Measurements from ENCODE around the gene SAMD8. TPM values are rescaled to one million over a fixed set of nuclear protein-coding genes. Genes with fewer than 3 reads are reported as not detected.

SAMD8 gene
- 10.0 to 17.1 TPM (median 14.6 TPM) in 5 replicates for total RNA-seq (2022; extraction: Qiagen RNA extraction)

DNA sequence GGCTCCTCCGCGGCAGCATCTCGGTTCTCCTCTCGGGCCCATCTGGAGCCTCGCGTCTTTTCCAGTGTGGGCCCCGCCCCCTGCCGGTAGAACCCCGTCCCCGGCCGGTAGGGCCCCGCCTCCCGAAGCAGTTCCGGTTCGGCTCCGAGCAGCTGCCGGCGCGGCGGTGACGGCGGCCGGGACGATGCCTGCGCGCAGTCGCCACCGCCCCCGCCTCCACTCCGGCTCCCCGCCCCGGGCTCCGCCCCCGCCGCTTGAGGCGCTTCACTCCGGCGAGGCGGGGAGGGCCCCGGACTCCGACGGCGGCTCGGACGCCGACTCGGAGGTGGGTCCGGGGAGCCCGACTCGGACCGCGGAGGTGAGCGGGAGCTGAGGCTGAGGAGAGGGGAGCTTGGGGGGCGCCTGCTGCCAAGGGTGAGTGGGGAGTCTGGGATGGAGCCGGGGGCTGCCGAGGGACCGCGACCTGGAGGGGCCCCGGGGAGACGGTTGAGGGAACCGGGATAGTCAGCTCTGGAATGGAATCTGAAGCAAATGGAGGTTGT, at the start of gene SAMD8:
Gene SAMD8 (plus strand): TSS at position 292 of the 542 bp plus-strand sequence. CDS start 38,873 bp downstream, outside the sequence.

GRCh38 chr10:75210282-75211006, 99.0 kb downstream of the SAMD8 start, which contains the start of gene VDAC2:
Gene VDAC2, plus strand, starts transcription at chr10:75210796. Its CDS starts 363 bp downstream, at chr10:75211159.

Other genes starting within 250 kb of the SAMD8 start
- gene VDAC2, start 99.1 kb downstream of the SAMD8 start, total RNA-seq (2022; extraction: Qiagen RNA extraction) = 297 to 349 TPM (median 313 TPM) in 5 replicates
- gene COMTD1, start 124.3 kb downstream of the SAMD8 start, total RNA-seq (2022; extraction: Qiagen RNA extraction) = 34.3 to 62.0 TPM (median 58.9 TPM) in 5 replicates